Epithelial cell of esophagus (primary cell): ENCODE results near the gene ALG14.

Experiments
- DNase-seq: peaks from one replicate; pipeline ENCODE4 v3.0.0; 2010; ENCODE audit warnings: low read depth
- H3K4me3 ChIP-seq: 2 replicates; pipeline ENCODE4 v1.5.1; 2011; ENCODE audit warnings: mild to moderate bottlenecking, low read length, control low read depth
- TF ChIP-seq, protein P1 (sequence below): IDR thresholded peaks from 2 replicates; pipeline ENCODE4 v1.5.1; 2011; ENCODE audit warnings: low read depth, mild to moderate bottlenecking, low read length, control low read depth, inconsistent platforms; ENCODE audit not compliant: insufficient read depth; ENCODE audit errors: missing control alignments

The ALG14 gene

DNA sequence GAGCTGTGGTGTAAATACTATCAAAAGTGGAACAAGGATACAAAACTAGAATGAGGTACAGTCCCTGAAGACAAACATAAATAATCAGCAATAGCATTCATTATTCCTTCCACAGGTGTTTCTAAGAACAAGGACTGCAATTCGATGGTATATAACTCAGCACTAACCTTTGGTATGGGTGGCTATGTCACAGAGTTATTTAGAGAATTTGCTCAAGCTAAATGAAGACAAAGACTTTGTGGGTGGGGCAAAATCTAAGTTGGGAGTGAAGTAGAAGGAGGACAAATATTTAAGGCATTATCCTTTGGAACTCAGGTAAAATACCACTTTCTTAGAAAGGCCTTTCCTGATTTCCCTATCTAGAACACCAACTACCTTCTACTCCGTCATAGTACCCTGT, 94.3 kb downstream of the ALG14 start:
- no peak overlapping the region for H3K4me3 ChIP-seq
- no peak for DNase-seq
- TF ChIP-seq, protein P1, sequence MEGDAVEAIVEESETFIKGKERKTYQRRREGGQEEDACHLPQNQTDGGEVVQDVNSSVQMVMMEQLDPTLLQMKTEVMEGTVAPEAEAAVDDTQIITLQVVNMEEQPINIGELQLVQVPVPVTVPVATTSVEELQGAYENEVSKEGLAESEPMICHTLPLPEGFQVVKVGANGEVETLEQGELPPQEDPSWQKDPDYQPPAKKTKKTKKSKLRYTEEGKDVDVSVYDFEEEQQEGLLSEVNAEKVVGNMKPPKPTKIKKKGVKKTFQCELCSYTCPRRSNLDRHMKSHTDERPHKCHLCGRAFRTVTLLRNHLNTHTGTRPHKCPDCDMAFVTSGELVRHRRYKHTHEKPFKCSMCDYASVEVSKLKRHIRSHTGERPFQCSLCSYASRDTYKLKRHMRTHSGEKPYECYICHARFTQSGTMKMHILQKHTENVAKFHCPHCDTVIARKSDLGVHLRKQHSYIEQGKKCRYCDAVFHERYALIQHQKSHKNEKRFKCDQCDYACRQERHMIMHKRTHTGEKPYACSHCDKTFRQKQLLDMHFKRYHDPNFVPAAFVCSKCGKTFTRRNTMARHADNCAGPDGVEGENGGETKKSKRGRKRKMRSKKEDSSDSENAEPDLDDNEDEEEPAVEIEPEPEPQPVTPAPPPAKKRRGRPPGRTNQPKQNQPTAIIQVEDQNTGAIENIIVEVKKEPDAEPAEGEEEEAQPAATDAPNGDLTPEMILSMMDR: no peak

DNA sequence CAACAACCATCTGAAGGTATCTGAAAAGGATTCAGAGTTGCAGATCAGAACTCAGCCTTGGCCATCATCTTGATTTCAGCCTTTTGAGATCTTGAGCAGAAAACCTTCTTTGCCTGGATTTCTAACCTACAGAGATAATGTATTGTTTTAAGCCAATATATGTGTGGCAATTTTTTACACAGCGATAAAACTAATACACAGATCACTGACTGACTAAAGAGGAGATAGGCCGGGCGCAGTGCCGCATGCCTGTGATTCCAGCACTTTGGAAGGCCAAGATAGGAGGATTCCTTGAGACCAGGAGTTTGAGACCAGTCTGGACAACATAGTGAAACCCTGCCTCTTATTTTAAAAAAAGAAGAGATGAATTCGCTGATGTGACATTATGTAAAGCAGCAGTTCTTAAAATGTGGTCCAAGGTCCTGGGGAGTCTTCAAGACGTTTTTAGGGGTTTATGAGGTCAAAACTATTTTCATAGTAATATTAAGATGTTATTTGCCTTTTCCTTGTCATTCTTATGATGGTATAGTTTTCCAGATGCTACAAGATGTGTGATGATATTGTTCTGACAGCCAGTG, 95.7 kb downstream of the ALG14 start:
- TF ChIP-seq, protein P1: no peak
- H3K4me3 ChIP-seq: no peak overlapping the region
- DNase-seq: no peak

DNA sequence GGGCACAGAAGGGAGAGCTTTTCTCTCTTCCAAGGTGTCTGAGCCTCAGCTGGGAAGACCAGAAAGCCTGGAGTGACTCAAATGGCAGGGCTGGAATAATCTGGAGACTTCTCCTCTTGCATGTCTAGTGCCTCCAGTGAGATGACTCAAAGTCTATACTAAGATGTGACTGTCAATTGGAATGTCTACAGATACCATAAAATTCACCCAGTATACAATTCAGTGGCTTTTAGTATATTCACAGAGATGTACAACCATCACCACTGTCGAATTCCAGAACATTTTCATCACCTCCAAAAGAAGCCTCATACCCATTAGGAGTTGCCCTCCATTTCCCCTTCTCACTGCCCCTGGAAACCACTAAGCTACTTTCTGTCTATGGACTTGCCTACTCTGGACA, 97.9 kb downstream of the ALG14 start:
- peak; percentile 86 for DNase-seq
- TF ChIP-seq, protein P1: no peak
- no peak overlapping the region for H3K4me3 ChIP-seq

DNA sequence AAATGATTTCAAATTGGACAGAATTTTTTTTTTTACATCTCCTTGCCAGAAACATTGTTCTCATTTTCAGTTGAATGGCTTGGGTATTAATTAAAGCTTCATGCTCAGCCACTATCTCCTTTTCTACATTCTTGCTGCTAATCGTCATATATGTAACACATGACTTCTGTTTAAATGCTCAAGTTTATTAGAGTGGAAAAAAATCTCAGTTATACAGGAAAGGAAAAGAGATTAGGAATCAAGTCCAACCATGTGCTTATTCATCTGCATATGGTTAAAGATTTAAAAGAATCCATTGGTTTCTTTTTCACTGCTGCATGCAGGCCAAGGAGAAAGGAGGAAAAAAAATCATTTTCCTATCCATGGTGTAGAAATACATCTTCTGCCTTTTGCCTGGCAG, 98.5 kb downstream of the ALG14 start:
- no peak overlapping the region for H3K4me3 ChIP-seq
- TF ChIP-seq, protein P1: no peak
- DNase-seq: no peak

DNA sequence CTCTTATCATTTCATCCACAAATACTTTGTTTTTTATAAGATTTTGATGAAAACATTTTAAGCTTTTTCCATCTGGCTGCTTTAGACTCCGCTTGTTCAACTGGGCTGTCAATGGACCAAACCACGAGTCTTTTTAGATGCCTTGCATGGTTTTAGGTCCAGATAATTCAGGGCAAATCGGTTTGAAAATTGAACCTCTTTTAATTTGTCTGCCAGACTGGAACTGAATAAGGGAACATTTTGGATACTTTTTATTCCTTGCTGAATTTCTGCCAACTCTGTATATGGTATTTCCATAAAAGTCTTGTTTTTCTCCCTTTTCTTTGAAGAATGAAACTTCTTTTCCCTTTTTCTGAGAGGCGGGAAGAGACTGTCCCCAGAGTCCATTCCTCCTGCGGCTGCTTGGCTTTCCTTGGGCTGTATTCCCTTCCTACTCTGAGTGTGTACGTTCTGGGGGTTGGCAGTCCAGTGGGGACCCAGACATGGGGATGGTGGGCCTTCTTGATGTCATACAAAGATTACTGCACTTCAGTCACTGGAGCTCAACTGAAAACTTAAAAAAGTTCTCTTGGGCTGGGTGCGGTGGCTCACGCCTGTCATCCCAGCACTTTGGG, 99.3 kb downstream of the ALG14 start:
- TF ChIP-seq, protein P1: no peak
- DNase-seq: no peak

DNA sequence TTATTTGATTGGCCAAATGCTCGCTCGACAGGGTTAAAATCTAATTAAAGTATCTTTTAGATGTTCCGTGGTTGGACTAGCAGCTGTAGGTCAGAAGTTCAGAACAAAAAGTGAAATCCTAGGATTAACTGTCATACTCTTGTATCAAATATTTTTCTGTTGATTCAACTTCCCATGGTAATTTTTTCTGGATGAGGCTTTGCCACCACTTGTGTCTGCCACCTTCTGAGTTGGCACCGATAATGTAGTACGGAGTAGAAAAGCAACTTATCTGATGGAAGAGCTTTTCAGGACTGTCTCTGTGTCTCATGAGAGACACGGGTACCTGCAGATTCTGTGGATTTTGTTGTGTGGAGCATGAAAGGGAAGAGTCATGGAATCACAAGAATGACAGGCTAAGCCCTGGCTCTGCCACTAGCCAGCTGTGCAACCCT, 101.2 kb downstream of the ALG14 start:
- no peak overlapping the region for H3K4me3 ChIP-seq
- TF ChIP-seq, protein P1: no peak
- DNase-seq: peak; percentile 60

More for the DNA sequence above, 99.3 kb downstream of the ALG14 start:
- no peak overlapping the region for H3K4me3 ChIP-seq

DNA sequence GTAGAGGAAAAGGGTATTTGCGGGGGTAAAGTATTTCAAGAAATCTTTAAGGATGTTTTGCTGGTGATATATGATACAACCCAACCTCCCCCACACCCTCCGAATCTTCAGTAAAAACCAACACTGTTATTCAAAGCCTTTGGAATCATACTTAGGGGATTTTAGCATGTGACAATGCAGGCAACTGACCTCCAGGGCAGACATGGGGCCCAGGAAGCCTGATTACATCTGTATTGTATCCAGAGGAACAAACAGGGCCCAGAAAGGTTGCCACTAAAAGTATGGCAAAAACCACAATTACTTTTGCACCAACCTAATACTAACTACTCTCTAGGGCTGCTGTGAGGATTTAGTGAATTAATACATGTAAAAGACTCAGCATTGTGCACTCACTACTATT, 102.0 kb downstream of the ALG14 start:
- H3K4me3 ChIP-seq: no peak overlapping the region
- no peak for DNase-seq
- TF ChIP-seq, protein P1: no peak
